GM21360 (cell line): ENCODE results near the gene TENM3.

Source experiments
- ATAC-seq: cut with Tn5 transposase; IDR thresholded peaks from one replicate; pipeline ENCODE4 v1.9.1; 2021; ENCODE audit warnings: mild to moderate bottlenecking, moderate library complexity; ENCODE audit not compliant: unreplicated experiment

TENM3 gene

DNA sequence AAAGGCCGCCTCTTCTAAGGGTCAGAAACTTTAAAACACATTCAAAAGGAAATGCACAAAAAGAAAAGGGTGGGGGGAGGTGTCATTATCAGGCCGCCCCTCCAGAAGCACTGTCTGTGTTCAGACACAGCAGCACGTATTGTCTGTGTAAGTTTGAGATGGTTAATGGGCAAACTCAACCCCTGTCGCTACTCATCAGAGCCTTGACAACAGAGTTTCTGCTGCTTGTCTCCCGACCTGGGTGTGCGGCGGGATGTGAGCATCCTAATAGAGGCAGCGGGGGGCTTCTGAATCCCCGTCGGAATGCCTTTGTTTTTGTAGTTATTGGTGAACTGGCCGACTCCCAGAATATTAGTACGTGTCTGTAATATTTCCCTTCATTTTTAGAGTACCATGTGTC lies 515.1 kb downstream of the TENM3 start:
- ATAC-seq, result no peak

- no peak for ATAC-seq
These were observed 517.4 kb downstream of the TENM3 start for GRCh38 chr4:182760551-182761043.

DNA sequence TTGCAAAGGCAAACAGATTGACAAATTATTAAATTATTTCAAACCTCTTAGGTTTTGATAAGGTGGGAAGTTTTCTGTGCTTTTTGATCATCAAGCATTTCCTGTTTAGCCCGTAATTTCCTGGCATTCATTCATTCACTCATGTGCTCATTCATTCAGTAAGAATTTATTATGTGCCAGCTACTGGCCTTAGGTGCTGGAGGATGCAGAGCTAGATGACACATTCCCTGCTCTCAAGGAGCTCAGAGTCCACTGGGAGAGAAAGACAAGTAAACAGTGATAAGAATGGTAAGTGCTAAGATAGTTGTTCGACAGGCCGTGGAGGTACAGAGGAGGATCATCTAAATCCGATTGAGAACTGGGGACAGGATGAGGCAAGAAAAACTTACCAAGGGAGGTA lies 520.9 kb downstream of the TENM3 start:
- no peak for ATAC-seq

- ATAC-seq, result no peak
These were observed 521.4 kb downstream of the TENM3 start for GRCh38 chr4:182764642-182765041.

DNA sequence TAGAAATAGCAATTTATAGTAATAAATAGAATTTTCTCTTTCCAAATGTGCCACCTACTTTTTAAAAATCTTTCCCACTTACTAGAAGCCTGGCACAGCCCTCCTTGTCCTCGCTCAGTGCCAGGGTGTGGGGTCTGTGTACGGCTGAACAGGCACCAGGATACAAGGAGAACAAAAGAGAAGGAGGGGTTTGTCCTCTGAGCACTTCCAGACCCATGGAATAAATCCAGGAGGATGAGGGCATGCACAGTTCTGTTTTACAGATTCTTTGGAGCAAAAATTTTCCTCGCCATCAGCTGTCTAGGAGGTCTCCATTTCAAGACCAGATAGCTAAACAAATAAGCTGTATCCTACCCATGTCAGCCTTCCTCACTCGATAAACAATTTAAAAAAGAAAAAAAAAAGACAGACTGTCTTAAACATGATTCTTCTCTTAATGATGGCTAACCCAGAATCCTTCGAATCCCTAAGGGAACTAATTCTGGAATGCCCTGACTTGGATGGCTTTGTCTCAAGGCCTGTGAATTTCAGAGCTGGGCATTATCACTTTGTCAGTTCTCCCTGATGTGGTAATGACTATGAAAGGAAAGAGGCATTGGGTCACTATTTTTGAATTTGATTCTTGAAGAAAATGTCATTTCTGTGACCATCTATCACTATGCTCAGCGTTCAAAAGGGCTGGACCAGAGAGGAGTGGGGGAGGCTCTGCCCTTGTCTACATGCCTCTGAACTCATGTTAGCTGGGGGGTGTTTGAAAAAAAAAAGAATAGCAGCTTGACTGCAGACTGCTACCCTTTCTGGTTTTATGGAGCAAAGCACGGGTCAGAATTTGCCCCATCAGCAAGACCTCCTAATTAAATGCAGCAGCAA lies 523.0 kb downstream of the TENM3 start:
- no peak for ATAC-seq

GRCh38 chr4:182766857-182767250 lies 523.7 kb downstream of the TENM3 start:
- ATAC-seq, result no peak

DNA sequence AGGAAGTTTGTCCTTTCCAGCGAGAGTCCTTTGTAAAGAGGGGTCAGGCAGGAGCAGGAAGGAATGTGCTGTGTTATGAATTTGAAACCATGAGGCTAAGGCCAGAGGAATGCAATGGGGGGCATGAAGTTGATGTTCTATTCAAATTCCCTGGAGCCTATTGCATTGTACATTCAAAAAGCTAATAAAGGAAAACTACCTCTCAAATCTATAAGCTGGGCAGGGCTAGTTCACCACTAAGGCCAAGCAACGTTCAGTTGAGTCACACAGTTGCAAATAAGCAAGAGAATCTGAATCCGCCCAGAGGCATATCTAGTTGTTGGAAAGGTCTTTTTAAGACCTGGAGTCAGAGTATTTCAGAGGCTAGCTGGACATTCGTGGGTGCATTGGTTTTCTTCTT lies 525.6 kb downstream of the TENM3 start:
- no peak for ATAC-seq

DNA sequence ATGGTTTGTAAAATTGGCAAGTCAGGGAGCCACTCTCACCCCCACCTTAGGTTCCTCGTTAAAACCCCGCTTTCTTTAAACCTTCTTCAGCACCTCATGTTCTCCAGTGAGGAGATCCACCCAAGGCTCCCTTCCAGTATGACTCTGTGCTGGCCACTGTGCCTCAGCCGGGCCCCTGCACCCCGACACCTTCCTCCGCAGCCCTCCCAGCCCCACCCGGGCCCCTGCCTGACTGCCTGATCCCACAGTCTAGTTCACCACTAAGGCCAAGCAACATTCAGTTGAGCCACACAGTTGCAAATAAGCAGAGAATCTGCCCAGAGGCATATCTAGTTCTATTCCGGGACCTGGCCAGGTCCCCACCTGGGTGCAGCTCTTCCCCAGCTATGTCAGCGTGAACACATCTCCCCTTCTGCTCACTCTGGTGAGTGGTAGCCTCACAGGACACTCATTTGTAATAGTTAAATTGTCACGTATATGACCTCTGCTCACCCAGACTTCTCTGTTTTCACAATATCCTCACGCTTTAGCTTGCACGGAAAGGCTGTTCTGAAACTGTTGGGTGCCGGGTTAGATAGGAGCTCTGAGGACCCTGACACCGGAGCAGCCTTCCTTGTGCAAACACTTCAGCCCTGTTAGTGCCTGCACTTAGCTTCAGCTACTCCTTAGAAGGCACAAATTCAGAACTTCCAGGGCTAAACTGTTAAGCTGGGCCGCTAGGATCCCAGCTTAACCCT lies 527.2 kb downstream of the TENM3 start:
- ATAC-seq, result no peak

GRCh38 chr4:182770996-182771514 lies 527.9 kb downstream of the TENM3 start:
- ATAC-seq, result no peak

DNA sequence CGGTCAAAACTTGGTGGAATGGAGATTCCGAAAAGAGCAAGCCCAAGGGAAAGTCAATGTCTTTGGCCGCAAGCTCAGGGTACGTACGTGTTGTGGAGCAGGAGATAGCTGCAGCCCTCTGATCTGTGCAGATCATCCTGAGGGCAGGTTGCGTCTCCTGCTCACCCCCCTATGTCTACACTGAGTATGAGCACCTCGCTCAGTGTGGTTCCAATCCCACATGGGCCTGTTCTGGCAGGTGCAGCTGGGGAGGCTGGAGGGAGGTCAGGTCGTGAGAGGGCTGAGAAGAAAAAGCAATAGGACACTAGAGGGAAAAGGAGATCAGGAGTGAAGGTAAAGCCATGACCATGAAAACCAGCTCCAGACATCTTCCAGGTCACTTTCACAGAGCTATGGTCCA lies 531.9 kb downstream of the TENM3 start:
- ATAC-seq, result no peak

DNA sequence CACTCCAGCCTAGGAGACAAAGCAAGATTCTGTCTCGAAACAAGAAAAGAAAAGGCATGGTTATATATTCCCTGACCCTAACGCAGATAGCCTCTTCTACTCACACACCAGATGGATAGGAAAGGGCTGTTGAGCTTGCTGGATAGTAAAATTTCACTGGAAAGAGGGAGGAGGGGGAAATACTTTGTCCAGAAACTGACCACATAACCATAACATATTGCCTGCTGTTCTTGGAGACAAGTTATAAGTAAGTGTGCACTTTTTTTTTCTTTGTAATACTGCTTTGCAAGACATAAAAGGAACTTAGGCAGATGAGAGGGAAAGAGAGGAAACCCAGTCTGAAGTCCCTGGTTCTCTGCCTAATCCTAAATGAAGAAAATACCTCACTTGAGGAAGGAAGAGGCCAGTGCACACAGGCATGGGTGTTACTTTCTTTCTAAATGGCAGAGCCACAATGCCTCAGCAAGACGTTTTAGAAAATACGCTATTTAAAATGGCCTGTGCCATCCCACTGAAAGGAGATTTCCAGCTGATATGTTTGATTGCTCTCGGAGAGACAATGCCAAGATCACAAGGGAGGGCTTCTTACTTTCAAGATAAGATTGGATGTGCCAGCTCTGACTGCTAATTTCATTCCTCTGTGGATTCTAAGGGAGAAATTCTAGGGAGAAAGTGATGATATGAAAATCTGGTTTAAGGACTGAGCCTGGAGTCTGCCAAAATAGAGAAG lies 533.3 kb downstream of the TENM3 start:
- ATAC-seq, result no peak

DNA sequence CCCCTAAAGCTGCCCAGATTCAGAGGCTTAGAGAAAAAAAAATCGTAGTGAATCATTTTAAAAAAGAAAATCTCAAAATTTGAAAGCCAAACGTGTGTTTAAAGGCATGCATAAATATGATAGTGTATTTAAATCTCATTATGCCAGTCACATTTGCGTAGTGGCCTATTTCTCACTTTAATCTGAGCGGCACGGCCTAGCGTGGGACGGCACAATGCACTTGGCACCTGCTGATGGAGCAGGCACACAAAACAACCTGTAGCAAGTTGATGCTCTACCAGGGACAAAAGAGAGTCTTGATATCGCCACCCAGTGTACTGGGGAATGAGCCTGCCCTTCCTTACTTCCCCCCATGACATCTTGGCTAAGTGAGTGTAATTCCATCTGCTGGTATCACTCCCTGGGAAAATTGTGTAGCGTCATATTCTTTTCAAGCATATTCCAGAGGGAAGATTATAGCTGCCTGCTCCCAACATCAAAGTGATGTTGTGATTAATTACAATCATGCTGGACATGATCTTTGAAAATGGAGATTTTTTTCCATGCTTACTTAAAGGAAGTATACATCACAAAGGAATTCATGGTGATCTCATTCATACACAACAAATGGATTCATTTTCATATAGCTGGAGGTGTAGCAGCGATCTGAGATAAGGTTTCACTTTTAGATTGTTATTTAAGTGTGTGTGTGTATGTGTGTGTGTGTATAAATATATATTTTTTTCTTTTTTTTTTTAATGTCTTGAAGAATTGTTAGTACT lies 535.2 kb downstream of the TENM3 start:
- ATAC-seq, result no peak

DNA sequence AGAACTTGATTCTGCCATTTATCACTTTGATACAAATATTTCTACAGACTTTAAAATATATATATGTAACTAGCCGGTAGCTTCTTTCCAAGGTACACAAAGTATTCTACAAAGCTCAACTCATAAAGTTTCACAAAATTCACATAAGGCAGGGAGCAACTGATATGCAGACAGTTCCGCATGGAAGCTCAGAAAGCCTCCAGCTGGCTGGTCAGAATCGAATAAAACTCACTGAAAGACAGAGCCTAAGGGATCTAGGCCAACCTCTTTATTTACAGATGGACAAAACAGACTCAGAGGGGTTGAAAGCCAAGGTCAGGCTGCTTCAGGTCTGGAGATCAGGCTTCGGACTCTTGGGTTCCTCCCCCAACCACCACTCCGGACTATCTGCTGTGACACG lies 543.8 kb downstream of the TENM3 start:
- ATAC-seq, result no peak

GRCh38 chr4:182788201-182788600 lies 545.0 kb downstream of the TENM3 start:
- ATAC-seq, result no peak

- ATAC-seq, result no peak
These were observed 546.3 kb downstream of the TENM3 start for GRCh38 chr4:182789529-182789928.

DNA sequence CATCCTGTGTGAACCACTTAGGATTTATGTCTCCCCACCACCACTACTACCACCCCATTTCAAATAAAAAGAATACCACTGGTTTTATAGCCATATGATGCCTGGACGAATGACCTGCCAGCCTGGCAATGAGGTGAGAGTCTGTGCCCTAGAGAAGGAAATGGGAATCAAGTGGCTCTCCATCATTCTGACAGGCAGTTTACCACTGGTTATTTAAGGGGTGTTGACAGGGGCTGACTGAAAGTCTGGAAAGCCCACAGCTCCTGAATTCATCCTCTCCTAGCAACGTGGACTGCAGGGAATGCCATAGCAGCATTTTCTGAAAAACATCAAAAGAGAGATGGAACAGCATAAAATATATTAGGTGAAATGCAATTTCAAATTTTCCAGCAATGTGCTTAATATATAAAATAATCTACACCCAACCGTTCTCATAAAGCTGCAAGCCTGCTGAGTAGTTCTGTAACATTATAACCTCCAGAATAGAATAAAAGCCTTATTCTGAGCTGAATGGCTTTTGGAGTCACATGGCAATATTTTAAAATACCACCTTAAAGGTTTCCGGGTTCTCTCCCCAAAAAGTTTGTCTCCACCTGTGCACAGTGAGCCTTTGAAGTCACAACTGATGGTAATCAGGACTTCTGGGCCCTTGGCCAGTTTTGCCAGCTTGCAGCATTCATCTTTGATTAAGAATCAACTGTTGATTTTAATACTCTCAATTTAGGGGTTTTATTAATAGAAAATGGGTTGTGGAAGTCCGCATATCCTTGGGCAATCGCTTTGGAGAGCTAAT lies 552.4 kb downstream of the TENM3 start:
- no peak for ATAC-seq

GRCh38 chr4:182799515-182800215 lies 556.5 kb downstream of the TENM3 start:
- ATAC-seq, result no peak

DNA sequence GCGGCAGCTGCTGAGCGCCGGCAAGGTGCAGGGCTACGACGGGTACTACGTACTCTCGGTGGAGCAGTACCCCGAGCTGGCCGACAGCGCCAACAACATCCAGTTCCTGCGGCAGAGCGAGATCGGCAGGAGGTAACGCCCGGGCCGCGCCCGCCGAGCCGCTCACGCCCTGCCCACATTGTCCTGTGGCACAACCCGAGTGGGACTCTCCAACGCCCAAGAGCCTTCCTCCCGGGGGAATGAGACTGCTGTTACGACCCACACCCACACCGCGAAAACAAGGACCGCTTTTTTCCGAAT lies 557.0 kb downstream of the TENM3 start:
- no peak for ATAC-seq

DNA sequence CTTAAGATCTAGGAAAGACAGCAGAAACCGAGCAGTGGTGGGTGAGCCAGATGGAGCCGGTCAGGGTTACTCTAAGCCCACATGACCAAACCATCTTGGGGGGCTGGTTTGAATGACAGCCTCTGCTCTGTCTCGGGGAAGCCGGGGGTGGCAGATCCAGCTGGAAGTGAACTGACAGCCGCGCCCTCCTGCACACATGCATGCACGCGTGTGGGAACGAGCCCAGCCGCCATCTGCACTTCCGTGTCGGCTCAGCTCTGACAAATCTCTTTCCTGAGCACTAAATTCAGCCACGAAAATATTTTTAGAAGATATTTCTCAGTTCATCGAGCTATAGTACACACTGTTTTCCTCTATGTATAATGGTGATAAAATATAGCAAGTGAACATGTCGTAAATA lies 558.4 kb downstream of the TENM3 start:
- ATAC-seq, result no peak
